Keratinocyte (primary cell): ENCODE results near the gene CMSS1. TPM values are rescaled to one million over a fixed set of nuclear protein-coding genes. Genes with fewer than 3 reads are reported as not detected.

Source experiments
- DNase-seq: peaks from one replicate; pipeline ENCODE4 v3.0.0-alpha.2; 2011; ENCODE audit warnings: low read depth, missing footprints, low spot score
- FAIRE-seq: peaks from 2 replicates; lab custom pipeline; 2011; peaks lifted over from hg19 to GRCh38; lab: Jason Lieb, UNC
- H2AFZ ChIP-seq: 2 replicates; pipeline ENCODE4 v1.6.0; 2012; ENCODE audit warnings: low read length, control low read depth, inconsistent platforms; ENCODE audit not compliant: control insufficient read depth
- H3K27ac ChIP-seq: 2 replicates; pipeline ENCODE4 v1.5.1; 2011; ENCODE audit warnings: low read length; ENCODE audit not compliant: control insufficient read depth, insufficient read depth
- H3K27me3 ChIP-seq: 3 replicates; pipeline ENCODE4 v1.6.0; 2011; ENCODE audit warnings: low read length; ENCODE audit not compliant: control insufficient read depth, insufficient read depth; ENCODE audit errors: extremely low read depth
- H3K36me3 ChIP-seq, 2 experiments: 2 replicates in 1 of 2; 3 replicates in 1 of 2; pipeline ENCODE4 v1.5.1; 2011; ENCODE audit warnings: low read length in 2 of 2, mild to moderate bottlenecking in 1 of 2; ENCODE audit not compliant: control insufficient read depth in 2 of 2, insufficient read depth in 2 of 2; ENCODE audit errors: extremely low read depth in 1 of 2
- H3K4me1 ChIP-seq: 3 replicates; pipeline ENCODE4 v1.5.1; 2011; ENCODE audit warnings: low read length; ENCODE audit not compliant: control insufficient read depth, insufficient read depth; ENCODE audit errors: extremely low read depth
- H3K4me2 ChIP-seq: 3 replicates; pipeline ENCODE4 v1.6.0; 2011; ENCODE audit warnings: low read depth, low read length; ENCODE audit not compliant: control insufficient read depth, insufficient read depth; ENCODE audit errors: extremely low read depth
- H3K4me3 ChIP-seq, 3 experiments: fragments of 200-600 bp in 1 of 3; sonication (generic) in 1 of 3; 2 replicates in 2 of 3; 3 replicates in 1 of 3; pipeline ENCODE4 v1.5.1; 2011 to 2016; ENCODE audit warnings: low read length in 3 of 3, mild to moderate bottlenecking in 3 of 3, control low read depth in 2 of 3, inconsistent platforms in 1 of 3, low read depth in 1 of 3, mixed read lengths in 1 of 3, mixed run types in 1 of 3, moderate library complexity in 1 of 3; ENCODE audit not compliant: control insufficient read depth in 2 of 3, insufficient read depth in 2 of 3; ENCODE audit errors: extremely low read depth in 1 of 3
- H3K79me2 ChIP-seq: 2 replicates; pipeline ENCODE4 v1.6.0; 2012; ENCODE audit warnings: low read length; ENCODE audit not compliant: control insufficient read depth, insufficient read depth
- H3K9ac ChIP-seq: 3 replicates; pipeline ENCODE4 v1.6.0; 2011; ENCODE audit warnings: low read length; ENCODE audit not compliant: control insufficient read depth, insufficient read depth; ENCODE audit errors: extremely low read depth
- H3K9me1 ChIP-seq: 3 replicates; pipeline ENCODE4 v1.6.0; 2011; ENCODE audit warnings: low read length; ENCODE audit not compliant: control insufficient read depth, insufficient read depth; ENCODE audit errors: extremely low read depth
- H3K9me3 ChIP-seq: 2 replicates; pipeline ENCODE4 v1.5.1; 2012; ENCODE audit warnings: low read depth, low read length; ENCODE audit not compliant: control insufficient read depth
- H4K20me1 ChIP-seq: 3 replicates; pipeline ENCODE4 v1.6.0; 2011; ENCODE audit warnings: low read length; ENCODE audit not compliant: control insufficient read depth, insufficient read depth; ENCODE audit errors: extremely low read depth
- EZH2 ChIP-seq: IDR thresholded peaks from one replicate; pipeline ENCODE4 v1.6.1; 2012; ENCODE audit warnings: inconsistent platforms, mild to moderate bottlenecking, low read length, moderate library complexity
- dilution Hi-C: fragments of 300-500 bp; cut with MboI; formaldehyde crosslinking; loops from one replicate; pipeline ENCODE4 v1.7.0; 2020; ENCODE audit warnings: low sequenced_read_pairs; ENCODE audit not compliant: extremely low pct_ligation_motif_present
- polyA plus RNA-seq, 5 experiments: library from polyadenylated mRNA; depleted of rRNA in 3 of 5; stranded (reverse) in 3 of 5; stranded (forward) in 1 of 5; unstranded in 1 of 5; fragments of >200 nt; gene quantifications; 1 replicate in 1 of 5; 2 replicates in 3 of 5; 3 replicates in 1 of 5; pipeline versions ENCODE4 v1.2.1 to v1.2.3, GENCODE V29; 2011 to 2012; ENCODE audit warnings: missing spikeins in 2 of 5, low read depth in 1 of 5, low replicate concordance in 1 of 5
- TF ChIP-seq, protein P1 (sequence below), 3 experiments: IDR thresholded peaks in 1 of 3; conservative IDR thresholded peaks in 1 of 3; optimal IDR thresholded peaks in 1 of 3; 2 replicates in 2 of 3; 3 replicates in 1 of 3; pipeline versions ENCODE3 to v1.5.1; 2011; ENCODE audit warnings: low read length in 3 of 3, mild to moderate bottlenecking in 3 of 3, moderate library complexity in 2 of 3, control low read depth in 1 of 3, inconsistent platforms in 1 of 3; ENCODE audit not compliant: insufficient read depth in 2 of 3; ENCODE audit errors: extremely low read depth in 1 of 3

Gene CMSS1
- polyA plus RNA-seq, 1 donor (not counting 4 experiments of a cell fraction or from before 2014, with no cell fraction given) = 37.2 TPM

DNA sequence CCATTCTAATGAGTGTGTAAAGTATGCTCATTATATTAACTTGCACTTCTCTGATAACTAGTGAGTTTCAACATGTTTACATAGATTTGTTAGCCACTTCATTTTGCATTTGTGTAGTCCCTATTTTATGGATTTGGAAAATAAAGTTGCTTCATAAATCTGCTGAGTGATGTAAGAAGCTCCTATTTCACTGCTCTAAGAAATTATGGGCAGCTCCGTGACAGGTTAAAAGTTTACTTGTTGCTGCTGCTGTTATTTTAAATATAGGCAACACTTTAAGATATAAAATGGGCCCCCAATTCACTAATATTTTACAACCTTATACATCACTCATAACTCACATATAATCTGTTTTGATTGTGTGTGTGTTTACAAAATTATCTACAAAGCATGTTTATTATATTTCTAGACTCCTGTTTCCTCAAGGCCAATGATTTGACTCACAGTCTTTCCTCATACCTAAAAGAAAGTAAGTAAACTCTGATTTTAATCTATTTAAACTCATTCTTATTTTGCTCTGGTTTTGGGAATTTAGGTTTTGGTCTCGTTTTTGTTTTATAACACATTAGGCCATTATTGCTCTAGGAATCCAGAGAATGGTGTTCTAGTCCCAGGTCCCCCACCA is 348.4 kb downstream of the CMSS1 start:
- Histone ChIP-seq H3K9ac (no peak overlapping the region), H3K4me1 (no peaks in the 10 kb centered on the region), H2AFZ (no peak overlapping the region), H3K9me1 (no peaks in the 10 kb centered on the region), H3K9me3 (no peaks in the 10 kb centered on the region), H3K4me2 (no peak overlapping the region), H3K27ac (no peak overlapping the region), H3K27me3 (no peaks in the 10 kb centered on the region), H3K4me3 (no peak overlapping the region), H4K20me1 (no peaks in the 10 kb centered on the region), H3K36me3 (peaks cover 0 to 2% of the 10 kb centered on the region in 2 experiments), H3K79me2 (no peaks in the 10 kb centered on the region)
- dilution Hi-C loops = no loop called here
- DNase-seq (no peak), FAIRE-seq (no peak)
- no peak for TF ChIP-seq EZH2
- TF ChIP-seq, protein P1, sequence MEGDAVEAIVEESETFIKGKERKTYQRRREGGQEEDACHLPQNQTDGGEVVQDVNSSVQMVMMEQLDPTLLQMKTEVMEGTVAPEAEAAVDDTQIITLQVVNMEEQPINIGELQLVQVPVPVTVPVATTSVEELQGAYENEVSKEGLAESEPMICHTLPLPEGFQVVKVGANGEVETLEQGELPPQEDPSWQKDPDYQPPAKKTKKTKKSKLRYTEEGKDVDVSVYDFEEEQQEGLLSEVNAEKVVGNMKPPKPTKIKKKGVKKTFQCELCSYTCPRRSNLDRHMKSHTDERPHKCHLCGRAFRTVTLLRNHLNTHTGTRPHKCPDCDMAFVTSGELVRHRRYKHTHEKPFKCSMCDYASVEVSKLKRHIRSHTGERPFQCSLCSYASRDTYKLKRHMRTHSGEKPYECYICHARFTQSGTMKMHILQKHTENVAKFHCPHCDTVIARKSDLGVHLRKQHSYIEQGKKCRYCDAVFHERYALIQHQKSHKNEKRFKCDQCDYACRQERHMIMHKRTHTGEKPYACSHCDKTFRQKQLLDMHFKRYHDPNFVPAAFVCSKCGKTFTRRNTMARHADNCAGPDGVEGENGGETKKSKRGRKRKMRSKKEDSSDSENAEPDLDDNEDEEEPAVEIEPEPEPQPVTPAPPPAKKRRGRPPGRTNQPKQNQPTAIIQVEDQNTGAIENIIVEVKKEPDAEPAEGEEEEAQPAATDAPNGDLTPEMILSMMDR (optimal IDR thresholded peaks at IDR 0.05 in 1 of 3, IDR thresholded peaks at IDR 0.05 in 1 of 3, conservative IDR thresholded peaks at IDR 0.05 in 1 of 3; ENCODE audit: extremely low read depth in 1 of 3, insufficient read depth in 2 of 3, low read length in 3 of 3) = no peak

DNA sequence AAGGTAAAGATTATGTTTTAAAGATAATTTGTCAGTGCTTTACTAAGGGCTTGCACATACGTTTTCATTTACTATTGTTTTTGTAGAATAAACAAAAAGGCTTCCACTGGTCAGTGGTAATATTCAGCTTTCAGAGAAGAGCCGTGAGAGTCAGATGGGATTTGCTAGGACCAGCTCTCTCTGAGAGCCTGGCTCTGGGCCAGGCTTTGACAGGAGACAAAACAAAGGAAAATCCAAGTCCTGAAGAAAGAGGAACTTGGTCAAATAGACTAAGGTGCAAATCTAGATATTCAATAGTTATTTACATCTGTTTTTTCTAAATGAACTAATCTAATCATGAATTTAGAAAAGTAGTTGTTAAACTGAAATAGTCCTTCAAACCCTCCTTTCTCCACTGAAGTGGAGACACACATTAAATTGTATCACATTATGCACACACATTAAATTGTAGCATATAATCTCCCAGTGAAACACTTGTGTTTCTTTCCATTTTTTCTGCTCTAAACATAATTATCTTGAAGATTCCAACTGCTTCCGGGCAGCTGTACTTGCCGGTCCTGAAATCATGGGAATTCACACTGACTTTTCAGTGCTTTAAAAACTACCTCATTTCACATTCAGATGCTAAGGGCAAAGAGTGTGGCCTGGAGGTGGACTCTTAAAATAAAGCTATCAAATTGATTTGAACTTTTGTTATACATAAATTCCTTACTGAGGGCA is 351.7 kb downstream of the CMSS1 start:
- DNase-seq = no peak
- H3K9me1 ChIP-seq = no peaks in the 10 kb centered on the region
- no peak overlapping the region for H3K27ac ChIP-seq
- no peaks in the 10 kb centered on the region for H4K20me1 ChIP-seq
- no peak overlapping the region for H2AFZ ChIP-seq
- no peak overlapping the region for H3K4me2 ChIP-seq
- no peaks in the 10 kb centered on the region for H3K9me3 ChIP-seq
- FAIRE-seq = no peak
- H3K9ac ChIP-seq = no peak overlapping the region
- H3K4me1 ChIP-seq = no peaks in the 10 kb centered on the region
- dilution Hi-C loops = no loop called here
- H3K27me3 ChIP-seq = no peaks in the 10 kb centered on the region
- no peaks in the 10 kb centered on the region for H3K79me2 ChIP-seq
- no peak overlapping the region for H3K4me3 ChIP-seq
- peaks cover 0 to 3% of the 10 kb centered on the region in 2 experiments for H3K36me3 ChIP-seq
- TF ChIP-seq, protein P1 (optimal IDR thresholded peaks at IDR 0.05 in 1 of 3, IDR thresholded peaks at IDR 0.05 in 1 of 3, conservative IDR thresholded peaks at IDR 0.05 in 1 of 3; ENCODE audit: extremely low read depth in 1 of 3, insufficient read depth in 2 of 3, low read length in 3 of 3) = no peak
- no peak for TF ChIP-seq EZH2
